Epithelial cell of esophagus (primary cell): ENCODE data around the gene ARHGAP12.
A peak's percentile ranks its signal among the peaks of the same experiment; 100 is the strongest.

Experiments used
- DNase-seq: peaks from one replicate; pipeline ENCODE4 v3.0.0; 2010; ENCODE audit warnings: low read depth
- H3K4me3 ChIP-seq: 2 replicates; pipeline ENCODE4 v1.5.1; 2011; ENCODE audit warnings: mild to moderate bottlenecking, low read length, control low read depth
- CTCF ChIP-seq: IDR thresholded peaks from 2 replicates; pipeline ENCODE4 v1.5.1; 2011; ENCODE audit warnings: low read depth, mild to moderate bottlenecking, low read length, control low read depth, inconsistent platforms; ENCODE audit not compliant: insufficient read depth; ENCODE audit errors: missing control alignments

Gene ARHGAP12

GRCh38 chr10:31924833-31925232, 3.8 kb downstream of the ARHGAP12 start:
- DNase-seq: no peak
- H3K4me3 ChIP-seq: no peak overlapping the region
- no peak for TF ChIP-seq CTCF

- no peak for DNase-seq
- no peak overlapping the region for H3K4me3 ChIP-seq
- TF ChIP-seq CTCF: no peak
Measured at GRCh38 chr10:31923389-31923788, 5.2 kb downstream of the ARHGAP12 start.

DNA sequence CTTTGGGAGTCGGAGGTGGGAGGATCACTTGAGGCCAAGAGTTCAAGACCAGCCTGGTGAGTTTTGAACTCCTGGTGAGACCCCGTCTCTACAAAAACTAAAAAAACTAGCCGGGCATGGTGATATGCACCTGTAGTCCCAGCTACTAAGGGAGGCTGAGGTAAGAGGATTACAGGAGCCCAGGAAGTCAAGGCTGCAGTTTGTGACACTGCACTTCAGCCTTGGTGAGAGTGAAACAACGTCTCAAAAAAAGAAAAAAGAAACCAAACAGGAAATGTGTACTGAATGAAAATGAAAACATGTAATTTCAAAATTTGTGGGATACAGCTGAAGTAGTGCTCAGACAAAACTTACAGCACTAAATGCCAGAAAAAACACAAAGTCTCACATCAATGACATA, 7.6 kb downstream of the ARHGAP12 start:
- no peak overlapping the region for H3K4me3 ChIP-seq
- DNase-seq: no peak
- TF ChIP-seq CTCF: no peak

GRCh38 chr10:31920538-31920937, 8.1 kb downstream of the ARHGAP12 start:
- no peak overlapping the region for H3K4me3 ChIP-seq
- TF ChIP-seq CTCF: no peak
- DNase-seq: no peak

DNA sequence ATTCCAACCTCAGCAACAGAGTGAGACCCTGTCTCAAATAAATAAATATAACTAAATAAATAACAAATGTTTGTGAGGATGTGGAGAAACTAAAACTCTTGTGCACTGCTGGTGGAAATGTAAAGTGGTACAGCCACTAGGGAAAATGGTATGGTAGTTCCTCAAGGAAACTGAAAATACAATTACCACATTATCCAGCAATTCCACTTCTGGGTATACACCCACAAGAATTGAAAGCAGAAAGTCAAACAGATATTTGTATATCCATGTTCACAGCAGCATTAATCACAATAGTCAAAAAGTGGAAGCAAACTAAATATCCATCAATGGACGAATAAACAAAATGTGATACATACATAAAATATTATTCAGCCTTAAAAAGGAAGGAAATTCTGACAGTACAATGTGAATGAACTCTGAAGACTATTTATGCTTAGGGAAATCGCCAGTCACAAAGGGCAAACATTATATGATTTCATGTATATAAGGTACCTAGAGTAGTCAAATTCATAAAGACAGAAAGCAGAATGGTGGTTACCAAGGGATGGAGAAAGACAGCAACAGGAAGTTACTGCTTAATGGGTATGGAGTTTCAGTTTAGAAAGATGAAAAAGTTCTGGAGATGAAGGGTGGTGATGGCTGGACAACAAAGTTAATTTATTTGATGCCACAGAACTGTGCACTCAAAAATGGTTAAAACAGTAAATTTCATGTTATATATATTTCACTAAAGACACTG, 9.8 kb downstream of the ARHGAP12 start:
- DNase-seq: no peak
- TF ChIP-seq CTCF: no peak
- H3K4me3 ChIP-seq: no peak overlapping the region

- DNase-seq: no peak
- TF ChIP-seq CTCF: no peak
- no peak overlapping the region for H3K4me3 ChIP-seq
Measured at GRCh38 chr10:31914370-31914769, 14.3 kb downstream of the ARHGAP12 start.

- peak; percentile 31 for DNase-seq
- no peak for TF ChIP-seq CTCF
- no peak overlapping the region for H3K4me3 ChIP-seq
Measured at GRCh38 chr10:31912898-31913850, 15.5 kb downstream of the ARHGAP12 start.
